ENCODE data around the gene LOXL1.

Gene LOXL1

GRCh38 chr15:73952171-73952912, 26.1 kb downstream of the LOXL1 start:
- no peak for DNase-seq (ENCODE audit: low spot score)

GRCh38 chr15:73952913-73953750, 26.9 kb downstream of the LOXL1 start:
- DNase-seq (ENCODE audit: low spot score), result no peak
- TF ChIP-seq CTCF (IDR thresholded peaks at IDR 0.05; ENCODE audit: extremely low read depth, missing control alignments), result no peak

More at GRCh38 chr15:73952171-73952912, 26.1 kb downstream of the LOXL1 start:
- TF ChIP-seq CTCF (IDR thresholded peaks at IDR 0.05; ENCODE audit: extremely low read depth, missing control alignments), result no peak

DNA sequence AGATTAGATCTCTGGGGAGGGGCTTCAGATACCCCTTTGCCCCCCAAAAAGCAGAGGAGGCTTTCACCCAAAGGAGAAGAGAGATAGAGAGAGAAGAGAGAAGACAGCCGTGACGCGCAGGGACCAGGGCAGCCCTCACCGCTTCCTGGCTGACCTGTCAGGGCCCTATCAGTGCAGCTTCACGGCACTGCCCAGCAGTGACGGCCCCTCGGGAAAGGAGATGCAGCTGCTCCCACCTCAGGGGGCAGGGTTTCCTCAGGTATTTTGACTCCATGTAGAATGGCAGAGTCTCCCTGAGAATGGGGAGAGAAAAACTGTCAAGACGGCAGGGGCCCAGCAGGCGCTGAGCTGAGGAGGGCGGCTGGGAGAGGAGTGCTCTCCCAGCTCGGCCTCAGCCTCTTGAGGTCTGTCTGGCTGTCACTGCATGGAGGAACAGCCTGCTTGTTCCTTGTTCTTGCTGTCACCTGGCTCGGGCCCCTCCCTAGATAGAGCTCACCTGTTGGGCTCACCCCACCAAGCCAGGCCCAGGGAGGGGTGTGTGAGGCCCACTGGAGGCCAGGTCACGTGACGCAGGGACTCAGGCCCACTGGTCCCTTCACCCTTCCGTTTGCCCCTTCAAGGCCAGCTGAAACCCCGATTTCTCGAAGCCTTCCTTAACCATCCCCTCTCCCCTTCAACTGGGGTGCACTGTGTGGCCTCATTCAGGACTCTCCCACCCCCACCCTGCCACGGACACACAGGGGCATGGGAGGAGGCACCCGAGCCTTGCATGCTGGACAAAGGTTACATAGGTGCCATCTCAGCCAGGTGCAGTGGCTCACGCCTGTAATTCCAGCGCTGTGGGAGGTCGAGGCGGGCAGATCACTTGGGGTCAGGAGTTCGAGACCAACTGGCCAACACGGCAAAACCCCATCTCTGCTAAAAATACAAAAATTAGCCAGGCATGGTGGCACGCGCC, 28.2 kb downstream of the LOXL1 start:
- TF ChIP-seq CTCF (IDR thresholded peaks at IDR 0.05; ENCODE audit: extremely low read depth, missing control alignments), result no peak
- no peak for DNase-seq (ENCODE audit: low spot score)

- no peak for DNase-seq (ENCODE audit: low spot score)
- no peak for TF ChIP-seq CTCF (IDR thresholded peaks at IDR 0.05; ENCODE audit: extremely low read depth, missing control alignments)
Observed at GRCh38 chr15:73955326-73955725, 29.1 kb downstream of the LOXL1 start.

GRCh38 chr15:73955861-73956742, 29.8 kb downstream of the LOXL1 start:
- TF ChIP-seq CTCF (IDR thresholded peaks at IDR 0.05; ENCODE audit: extremely low read depth, missing control alignments), result no peak
- DNase-seq (ENCODE audit: low spot score), result no peak

GRCh38 chr15:73956743-73957135, 30.5 kb downstream of the LOXL1 start:
- TF ChIP-seq CTCF (IDR thresholded peaks at IDR 0.05; ENCODE audit: extremely low read depth, missing control alignments), result no peak

More at GRCh38 chr15:73956743-73957135, 30.5 kb downstream of the LOXL1 start:
- DNase-seq (ENCODE audit: low spot score), result no peak
